Cardiac muscle cell (in vitro differentiated cells and primary cell): ENCODE measurements around the gene TMEM130. TPM values are rescaled to one million over a fixed set of nuclear protein-coding genes. Genes with fewer than 3 reads are reported as not detected.

Experiments
- DNase-seq, 2 donors: peaks; one replicate each; pipeline versions ENCODE4 v3.0.0 to v3.0.0-alpha.2; 2010 to 2017; ENCODE audit warnings: low read depth in 1 of 2, low spot score in 1 of 2
- H3K27ac ChIP-seq: fragments of 200-600 bp; sonication (generic); 2 replicates; pipeline ENCODE4 v1.5.1; 2016
- H3K27me3 ChIP-seq: fragments of 200-600 bp; sonication (generic); 2 replicates; pipeline ENCODE4 v1.6.0; 2016; ENCODE audit warnings: control low read depth
- H3K36me3 ChIP-seq: fragments of 200-600 bp; sonication (generic); 2 replicates; pipeline ENCODE4 v1.5.1; 2016; ENCODE audit warnings: control low read depth
- H3K4me1 ChIP-seq: fragments of 200-600 bp; sonication (generic); 2 replicates; pipeline ENCODE4 v1.8.1; 2017; ENCODE audit warnings: low read depth, mild to moderate bottlenecking, mixed run types
- H3K4me3 ChIP-seq: fragments of 200-600 bp; sonication (generic); 2 replicates; pipeline ENCODE4 v1.5.1; 2016; ENCODE audit warnings: mild to moderate bottlenecking
- H3K9me3 ChIP-seq: fragments of 200-600 bp; sonication (generic); 2 replicates; pipeline ENCODE4 v1.5.1; 2017; ENCODE audit warnings: low read depth, mild to moderate bottlenecking, control low read depth
- polyA plus RNA-seq: library from polyadenylated mRNA; unstranded; fragments of >200 nt; fragmentation: Nextera tagmentation; extraction: Ambion mirVana; gene quantifications from 2 replicates; pipeline ENCODE4 v1.2.1, GENCODE V29; 2016
- total RNA-seq: library from RNA; depleted of rRNA; stranded (reverse); fragments of >200 nt; gene quantifications from 2 replicates; pipeline ENCODE4 v1.2.3, GENCODE V29; 2016
- TF ChIP-seq, protein P1 (sequence below): IDR thresholded peaks from 2 replicates; pipeline ENCODE4 v1.5.1; 2012; ENCODE audit warnings: low read depth, mild to moderate bottlenecking, low read length

TMEM130 gene
- total and polyA plus RNA-seq, 2 experiments from 2014 or later, result 0.51 to 0.54 TPM

GRCh38 chr7:98808751-98809460 is 60.9 kb downstream of the TMEM130 start:
- no peaks in the 10 kb centered on the region for H3K9me3 ChIP-seq
- H3K4me1 ChIP-seq, result no peaks in the 10 kb centered on the region
- H3K36me3 ChIP-seq, result no peaks in the 10 kb centered on the region
- no peak for DNase-seq
- TF ChIP-seq, protein P1, sequence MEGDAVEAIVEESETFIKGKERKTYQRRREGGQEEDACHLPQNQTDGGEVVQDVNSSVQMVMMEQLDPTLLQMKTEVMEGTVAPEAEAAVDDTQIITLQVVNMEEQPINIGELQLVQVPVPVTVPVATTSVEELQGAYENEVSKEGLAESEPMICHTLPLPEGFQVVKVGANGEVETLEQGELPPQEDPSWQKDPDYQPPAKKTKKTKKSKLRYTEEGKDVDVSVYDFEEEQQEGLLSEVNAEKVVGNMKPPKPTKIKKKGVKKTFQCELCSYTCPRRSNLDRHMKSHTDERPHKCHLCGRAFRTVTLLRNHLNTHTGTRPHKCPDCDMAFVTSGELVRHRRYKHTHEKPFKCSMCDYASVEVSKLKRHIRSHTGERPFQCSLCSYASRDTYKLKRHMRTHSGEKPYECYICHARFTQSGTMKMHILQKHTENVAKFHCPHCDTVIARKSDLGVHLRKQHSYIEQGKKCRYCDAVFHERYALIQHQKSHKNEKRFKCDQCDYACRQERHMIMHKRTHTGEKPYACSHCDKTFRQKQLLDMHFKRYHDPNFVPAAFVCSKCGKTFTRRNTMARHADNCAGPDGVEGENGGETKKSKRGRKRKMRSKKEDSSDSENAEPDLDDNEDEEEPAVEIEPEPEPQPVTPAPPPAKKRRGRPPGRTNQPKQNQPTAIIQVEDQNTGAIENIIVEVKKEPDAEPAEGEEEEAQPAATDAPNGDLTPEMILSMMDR, result no peak
- H3K27ac ChIP-seq, result no peak overlapping the region
- no peaks in the 10 kb centered on the region for H3K27me3 ChIP-seq
- no peak overlapping the region for H3K4me3 ChIP-seq

- DNase-seq, result peak in 1 of 2 donors; percentile 20
- no peak overlapping the region for H3K4me3 ChIP-seq
- H3K9me3 ChIP-seq, result no peaks in the 10 kb centered on the region
- H3K27ac ChIP-seq, result no peak overlapping the region
- TF ChIP-seq, protein P1, result no peak
- H3K36me3 ChIP-seq, result no peaks in the 10 kb centered on the region
- no peaks in the 10 kb centered on the region for H3K4me1 ChIP-seq
- no peaks in the 10 kb centered on the region for H3K27me3 ChIP-seq
Observed at GRCh38 chr7:98807068-98808048, 62.5 kb downstream of the TMEM130 start.

- Histone ChIP-seq H3K9me3 (no peaks in the 10 kb centered on the region), H3K36me3 (no peaks in the 10 kb centered on the region), H3K27ac (no peak overlapping the region), H3K27me3 (no peaks in the 10 kb centered on the region), H3K4me3 (no peak overlapping the region), H3K4me1 (no peaks in the 10 kb centered on the region)
- DNase-seq, result no peak
- TF ChIP-seq, protein P1, result no peak
Observed at GRCh38 chr7:98805956-98806838, 63.6 kb downstream of the TMEM130 start.

GRCh38 chr7:98802781-98803110 is 67.1 kb downstream of the TMEM130 start:
- Histone ChIP-seq H3K9me3 (no peaks in the 10 kb centered on the region), H3K4me3 (no peak overlapping the region), H3K27me3 (no peaks in the 10 kb centered on the region), H3K27ac (no peak overlapping the region), H3K36me3 (no peaks in the 10 kb centered on the region), H3K4me1 (no peaks in the 10 kb centered on the region)
- TF ChIP-seq, protein P1, result no peak
- no peak for DNase-seq

- peak in 1 of 2 donors; percentile 81 for DNase-seq
- TF ChIP-seq, protein P1, result no peak
- Histone ChIP-seq H3K27ac (no peak overlapping the region), H3K4me3 (no peak overlapping the region), H3K9me3 (no peaks in the 10 kb centered on the region), H3K4me1 (no peaks in the 10 kb centered on the region), H3K36me3 (no peaks in the 10 kb centered on the region), H3K27me3 (no peaks in the 10 kb centered on the region)
Observed at GRCh38 chr7:98802088-98802780, 67.6 kb downstream of the TMEM130 start.
